SK-N-SH treated with all-trans-retinoic acid at 6 μM for 48 hours (cell line): ENCODE results near the gene SCARF2.

ENCODE experiments used
- CSRNP3 ChIP-seq: fragments of 250-450 bp; sonication (Bioruptor Pico); IDR thresholded peaks from 2 replicates; pipeline ENCODE4 v1.5.1; 2021; ENCODE audit warnings: mild to moderate bottlenecking, moderate library complexity
- RARB ChIP-seq: fragments of 250-450 bp; sonication (Bioruptor Pico); IDR thresholded peaks from 2 replicates; pipeline ENCODE4 v1.8.0; 2021; ENCODE audit warnings: mild to moderate bottlenecking, moderate library complexity

DNA sequence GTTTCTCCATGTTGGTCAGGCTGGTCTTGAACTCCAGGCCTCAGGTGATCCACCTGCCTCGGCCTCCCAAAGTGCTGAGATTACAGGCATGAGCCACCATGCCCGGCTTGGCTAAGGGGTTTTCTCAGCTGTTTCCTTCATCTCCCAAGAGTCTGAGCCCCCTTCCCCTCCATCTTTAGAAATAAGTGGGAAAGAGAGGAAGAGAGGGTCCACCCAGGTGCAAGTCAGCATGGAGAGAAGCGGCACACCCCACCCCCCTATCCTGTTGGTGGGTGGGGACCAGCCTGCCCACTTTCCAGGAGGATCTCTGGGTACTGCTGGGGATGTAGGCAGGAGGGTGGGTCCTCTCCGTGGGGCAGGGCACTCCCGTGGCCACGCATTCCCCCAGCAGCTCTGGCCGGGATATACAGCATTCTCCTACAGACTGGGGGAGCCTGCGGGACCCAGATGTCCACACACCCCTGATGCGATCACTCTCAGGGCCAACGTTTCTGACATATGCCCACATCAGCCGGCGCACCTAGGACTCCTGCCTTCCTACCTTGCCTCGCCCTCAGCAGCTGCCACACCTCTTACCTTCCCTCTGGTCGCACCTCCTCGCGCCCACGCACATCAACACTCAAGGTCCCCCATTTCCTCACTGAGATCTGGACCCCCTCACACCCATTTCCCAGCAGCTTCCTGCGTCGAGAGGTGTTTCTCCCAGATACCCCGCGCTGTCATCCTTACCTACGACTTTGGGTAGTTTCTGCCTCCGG lies 8.9 kb downstream of the SCARF2 start:
- TF ChIP-seq RARB (CRISPR knock-in tag) (no peak), CSRNP3 (CRISPR knock-in tag) (no peak)
